ENCODE measurements around the gene HOXD4.
A peak's percentile ranks its signal among the peaks of the same experiment; 100 is the strongest.

- peak; percentile 27 for TF ChIP-seq POLR2A (IDR thresholded peaks at IDR 0.05)
- no peak for TF ChIP-seq CTCF (IDR thresholded peaks at IDR 0.05)
These were observed 36.0 kb downstream of the HOXD4 start for GRCh38 chr2:176187200-176187898.

Measured in transverse colon (tissue), 3 donors.